ENCODE data around the gene AGFG1.
"Not testable (repeated sequence)": the region's sequence is repeated elsewhere in the genome, so short reads cannot be mapped to it uniquely, and the experiment has no call there.

Gene AGFG1

DNA sequence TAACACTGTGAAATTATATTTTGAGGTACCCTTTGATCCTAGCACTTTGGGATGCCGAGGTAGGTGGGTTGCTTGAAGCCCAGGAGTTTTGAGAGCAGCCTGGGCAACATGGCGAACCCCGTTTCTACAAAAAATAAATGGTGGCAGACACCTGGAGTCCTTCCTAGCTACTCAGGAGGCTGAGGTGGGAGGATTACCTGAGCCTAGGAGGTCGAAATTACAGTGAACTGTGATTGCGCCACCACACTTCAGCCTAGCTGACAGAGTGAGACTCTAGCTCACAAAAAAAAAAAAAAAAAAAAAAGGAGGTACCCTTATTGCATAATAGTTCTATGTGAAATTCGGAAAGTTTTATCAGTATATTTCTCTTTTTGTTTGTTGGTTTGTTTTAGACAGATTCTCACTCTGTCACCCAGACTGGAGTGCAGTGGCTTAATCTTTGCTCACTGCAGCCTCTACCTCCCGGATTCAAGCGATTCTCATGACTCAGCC is 67.6 kb downstream of the AGFG1 start:
- no peak for DNase-seq (ENCODE audit: low read depth)

DNA sequence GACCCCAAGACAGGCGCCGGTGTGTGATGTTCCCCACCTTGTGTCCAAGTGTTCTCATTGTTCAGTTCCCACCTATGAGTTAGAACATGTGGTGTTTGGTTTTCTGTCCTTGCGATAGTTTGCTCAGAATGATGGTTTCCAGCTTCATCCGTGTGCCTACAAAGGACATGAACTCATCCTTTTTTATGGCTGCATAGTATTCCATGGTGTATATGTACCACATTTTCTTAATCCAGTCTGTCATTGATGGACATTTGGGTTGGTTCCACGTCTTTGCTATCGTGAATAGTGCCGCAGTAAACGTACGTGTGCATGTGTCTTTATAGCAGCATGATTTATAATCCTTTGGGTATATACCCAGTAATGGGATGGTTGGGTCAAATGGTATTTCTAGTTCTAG is 68.4 kb downstream of the AGFG1 start:
- not testable (repeated sequence) for DNase-seq (ENCODE audit: low read depth)

DNA sequence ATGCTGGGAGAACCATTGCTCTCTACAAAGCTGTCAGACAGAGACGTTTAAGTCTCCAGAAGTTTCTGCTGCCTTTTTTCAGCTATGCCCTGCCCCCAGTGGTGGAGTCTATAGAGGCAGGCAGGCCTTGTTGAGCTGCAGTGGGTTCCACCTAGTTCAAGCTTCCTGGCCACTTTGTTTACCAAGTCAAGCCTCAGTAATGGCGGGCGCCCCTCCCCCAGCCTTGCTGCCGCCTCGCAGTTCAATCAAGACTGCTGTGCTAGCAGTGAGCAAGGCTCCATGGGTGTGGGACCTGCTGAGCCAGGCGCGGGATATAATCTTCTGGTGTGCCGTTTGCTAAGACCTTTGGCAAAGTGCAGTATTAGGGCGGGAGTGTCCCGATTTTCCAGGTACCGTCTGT is 74.0 kb downstream of the AGFG1 start:
- DNase-seq (ENCODE audit: low read depth): no peak

GRCh38 chr2:227551836-227552235 is 79.9 kb downstream of the AGFG1 start:
- DNase-seq (ENCODE audit: low read depth): no peak

DNA sequence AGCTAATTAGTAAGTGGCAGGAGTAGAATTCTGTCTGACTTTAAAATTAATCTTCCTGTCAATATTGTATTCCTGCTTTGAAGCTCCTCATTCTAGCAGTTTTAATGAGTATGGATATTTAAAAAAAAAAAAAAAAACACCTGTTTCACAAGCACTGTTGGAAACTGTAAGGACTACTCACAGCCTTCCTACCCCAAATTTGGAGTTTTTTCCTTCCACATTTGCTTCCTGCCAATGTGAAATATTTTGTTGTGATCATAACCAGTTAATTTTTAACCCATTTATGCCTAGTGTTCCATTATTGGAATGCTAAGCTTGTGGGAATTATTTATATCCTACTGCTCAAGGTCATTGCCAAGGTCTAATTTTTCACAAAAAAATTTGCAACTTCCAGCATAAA is 90.6 kb downstream of the AGFG1 start:
- DNase-seq (ENCODE audit: low read depth): no peak

DNA sequence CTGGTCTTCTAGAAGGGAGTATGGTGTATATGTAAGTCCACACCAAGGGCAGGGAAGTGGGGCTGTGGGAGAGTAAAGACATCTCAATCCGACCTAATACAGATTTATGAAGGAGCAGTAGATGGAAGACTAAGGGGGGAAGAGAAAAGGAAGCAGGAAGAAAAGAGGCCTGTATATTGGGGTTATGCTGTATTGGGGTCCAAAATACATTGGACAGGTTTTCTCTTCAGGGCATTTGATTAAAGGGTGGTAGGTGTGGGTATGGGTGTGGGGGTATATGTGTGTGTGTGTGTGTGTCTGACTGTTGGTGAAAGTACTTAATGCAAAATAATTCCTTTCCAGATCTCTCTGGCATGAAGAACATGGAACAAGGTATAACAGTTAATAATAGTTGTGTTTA is 93.1 kb downstream of the AGFG1 start:
- no peak for DNase-seq (ENCODE audit: low read depth)

GRCh38 chr2:227566012-227566411 is 94.1 kb downstream of the AGFG1 start:
- DNase-seq (ENCODE audit: low read depth): no peak

DNA sequence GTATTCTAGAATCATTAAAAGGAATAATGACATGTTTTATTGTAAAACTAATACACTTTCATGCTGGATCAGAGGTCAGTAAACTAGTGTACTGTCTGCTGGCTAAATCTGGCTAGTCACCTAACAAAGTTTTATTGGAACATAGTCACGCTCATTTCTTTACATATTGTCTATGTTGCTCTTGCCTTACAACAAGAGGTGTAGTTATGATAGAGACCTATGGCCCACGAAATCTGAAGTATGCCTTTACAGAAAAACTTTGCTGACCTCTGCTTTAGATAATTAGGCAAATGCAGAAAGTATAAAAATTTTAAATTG is 96.9 kb downstream of the AGFG1 start:
- DNase-seq (ENCODE audit: low read depth): no peak

DNA sequence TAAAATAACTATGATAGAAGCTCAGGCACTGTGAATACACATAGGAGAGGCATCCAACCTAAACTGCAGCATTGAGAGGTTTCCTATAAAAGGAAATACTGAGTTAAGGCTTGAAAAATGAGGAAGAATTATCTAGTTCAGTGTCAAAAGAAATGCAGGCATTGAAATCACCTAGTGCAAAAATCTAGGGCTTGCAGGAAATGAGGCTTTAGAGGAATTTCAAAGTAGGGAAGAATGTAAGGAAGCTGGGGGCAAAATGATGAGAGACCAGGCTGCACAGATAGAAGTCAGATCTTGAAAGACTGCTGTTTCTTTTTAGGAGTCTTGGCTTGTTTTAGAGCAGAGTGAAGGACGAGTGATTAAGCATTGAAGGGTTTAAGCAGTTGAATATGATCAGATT is 98.7 kb downstream of the AGFG1 start:
- DNase-seq (ENCODE audit: low read depth): no peak

GRCh38 chr2:227576110-227576509 is 104.2 kb downstream of the AGFG1 start:
- DNase-seq (ENCODE audit: low read depth): no peak

- no peak for DNase-seq (ENCODE audit: low read depth)
These were observed 104.9 kb downstream of the AGFG1 start for GRCh38 chr2:227576812-227577211.

DNA sequence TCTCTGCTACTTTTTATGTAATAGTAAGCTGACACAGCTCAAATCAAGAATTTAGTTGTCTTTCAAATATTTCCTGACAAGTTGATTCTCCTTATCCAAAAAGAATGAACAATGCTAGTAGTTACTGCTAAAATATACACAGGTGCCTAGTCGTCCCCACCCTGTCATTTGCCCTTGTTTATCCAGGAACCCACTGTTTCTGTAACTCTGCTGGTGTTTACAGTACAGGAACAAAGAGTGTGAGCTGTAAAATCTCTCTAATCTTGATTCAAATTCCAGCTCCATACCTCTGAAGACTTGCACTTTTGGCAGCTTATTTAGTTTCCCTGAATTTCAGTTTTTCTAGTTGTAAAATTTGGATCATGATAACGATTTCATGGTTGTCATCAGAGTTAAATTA is 105.6 kb downstream of the AGFG1 start:
- DNase-seq (ENCODE audit: low read depth): no peak

DNA sequence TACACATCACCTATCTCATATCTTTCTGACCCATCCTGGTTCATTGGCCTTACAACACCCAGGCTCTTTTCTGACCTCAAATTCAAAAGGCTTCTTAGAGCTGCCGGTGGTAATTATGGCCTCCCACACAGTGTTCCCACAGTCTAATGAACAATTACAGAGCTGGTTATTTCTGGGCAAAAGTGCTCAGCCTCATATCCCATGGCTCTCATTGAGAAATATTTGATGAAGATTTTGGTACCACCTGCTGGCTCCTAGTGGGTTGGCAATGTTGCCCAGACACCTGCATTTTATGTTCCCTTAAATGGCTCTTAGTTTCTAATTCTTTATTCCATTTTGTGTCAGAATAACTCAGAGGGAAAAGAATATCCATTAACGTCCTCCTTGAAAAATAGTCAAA is 106.7 kb downstream of the AGFG1 start:
- DNase-seq (ENCODE audit: low read depth): no peak

- DNase-seq (ENCODE audit: low read depth): no peak
These were observed 107.8 kb downstream of the AGFG1 start for GRCh38 chr2:227579791-227580190.

DNA sequence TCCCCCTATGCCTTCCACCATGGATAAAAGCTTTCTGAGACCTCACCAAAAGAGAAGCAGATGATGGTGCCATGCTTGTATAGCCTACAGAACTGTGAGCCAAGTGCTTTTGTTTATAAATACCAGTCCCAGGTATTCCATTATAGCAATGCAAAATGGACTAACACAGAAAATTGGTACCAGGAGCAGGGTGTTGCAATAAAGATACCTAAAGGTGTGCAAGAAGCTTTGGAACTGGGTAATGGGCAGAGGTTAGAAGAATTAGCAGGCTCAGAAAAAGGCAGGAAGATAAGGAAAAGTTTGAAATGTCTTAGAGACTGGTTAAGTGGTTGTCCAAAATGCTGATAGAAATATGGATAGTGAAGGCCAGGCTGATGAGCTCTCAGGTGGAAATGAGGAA is 110.4 kb downstream of the AGFG1 start:
- no peak for DNase-seq (ENCODE audit: low read depth)

DNA sequence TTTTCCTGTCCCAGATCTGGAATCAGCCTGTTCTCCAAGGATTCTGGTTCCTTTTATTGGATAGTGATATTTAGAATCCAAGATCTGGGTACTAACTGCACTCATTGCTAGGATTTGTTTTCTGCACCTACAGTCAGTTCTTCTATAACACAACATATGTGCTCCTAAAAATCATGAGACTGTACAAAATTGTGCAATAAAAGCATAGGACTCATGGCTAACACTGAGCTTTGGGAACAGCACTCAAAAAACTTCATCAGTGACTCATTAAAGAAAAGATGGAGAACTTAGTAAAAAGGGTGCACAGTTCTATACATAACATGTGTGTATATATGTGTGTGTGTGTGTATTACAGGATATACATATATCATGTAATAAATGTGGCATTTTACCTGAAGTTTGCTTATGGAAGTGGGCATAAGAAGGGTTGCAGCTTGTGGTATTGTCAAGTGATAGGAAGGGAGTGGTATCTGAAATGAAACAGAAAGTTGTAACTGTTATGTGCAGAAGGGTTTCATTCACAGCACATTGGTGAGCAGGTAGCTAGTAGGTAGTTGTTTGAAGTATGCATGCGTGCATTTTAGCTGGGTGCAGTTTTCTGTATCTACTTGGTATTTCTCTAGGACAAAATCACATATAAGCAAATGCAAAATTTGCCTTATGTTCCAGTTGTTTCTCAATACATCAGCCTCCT is 120.9 kb downstream of the AGFG1 start:
- no peak for DNase-seq (ENCODE audit: low read depth)

- DNase-seq (ENCODE audit: low read depth): no peak
These were observed 123.8 kb downstream of the AGFG1 start for GRCh38 chr2:227595797-227596196.

DNA sequence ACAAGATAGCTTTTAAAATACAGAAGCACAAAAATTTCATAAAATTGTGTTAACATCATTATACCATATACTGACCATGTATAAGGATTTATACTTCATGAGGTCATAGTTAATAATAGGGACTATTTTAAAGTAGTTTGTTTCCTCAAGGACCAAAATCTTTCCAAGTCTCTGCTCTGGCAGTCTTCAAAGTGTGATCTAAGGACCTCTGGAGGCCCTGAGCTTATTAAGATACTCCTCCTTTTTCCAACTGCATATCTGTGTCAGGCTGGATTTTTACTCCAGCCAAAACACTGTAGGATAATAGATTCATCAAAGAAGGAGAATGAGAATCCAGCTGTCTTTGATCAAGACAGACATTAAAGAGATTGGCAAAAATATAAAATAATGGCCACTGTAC is 125.1 kb downstream of the AGFG1 start:
- DNase-seq (ENCODE audit: low read depth): no peak

- no peak for DNase-seq (ENCODE audit: low read depth)
These were observed 126.0 kb downstream of the AGFG1 start for GRCh38 chr2:227597998-227598397.

DNA sequence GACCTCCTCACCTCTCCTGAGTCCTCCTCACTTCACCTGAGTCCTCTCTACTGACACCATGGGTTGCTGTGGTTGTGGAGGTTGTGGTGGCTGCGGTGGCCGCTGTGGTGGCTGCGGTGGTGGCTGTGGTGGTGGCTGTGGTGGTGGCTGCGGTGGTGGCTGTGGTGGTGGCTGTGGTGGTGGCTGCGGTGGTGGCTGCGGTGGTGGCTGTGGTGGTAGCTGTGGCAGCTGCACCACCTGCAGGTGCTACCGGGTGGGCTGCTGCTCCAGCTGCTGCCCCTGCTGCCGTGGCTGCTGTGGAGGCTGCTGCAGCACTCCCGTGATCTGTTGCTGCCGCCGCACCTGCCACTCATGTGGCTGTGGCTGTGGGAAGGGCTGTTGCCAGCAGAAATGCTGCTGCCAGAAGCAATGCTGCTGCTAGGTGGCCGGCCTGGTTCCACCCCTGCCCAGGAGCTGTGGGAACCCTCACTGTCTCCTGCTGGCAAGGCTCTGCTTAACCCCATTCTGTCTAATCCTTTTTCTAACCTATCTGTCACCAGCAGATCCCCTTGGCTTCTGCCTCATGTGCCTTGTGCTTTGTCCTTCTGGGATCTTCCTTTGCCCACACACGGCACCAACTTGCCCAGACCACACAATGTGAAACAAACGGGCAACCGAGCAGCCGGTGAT is 127.0 kb downstream of the AGFG1 start, which contains the start of gene SCYGR2:
Gene SCYGR2 (plus strand): TSS at position 59 of the 669 bp plus-strand sequence. CDS start 0 bp downstream, at position 59.
- not testable (repeated sequence) for DNase-seq (ENCODE audit: low read depth)

GRCh38 chr2:227602358-227602757 is 130.4 kb downstream of the AGFG1 start:
- DNase-seq (ENCODE audit: low read depth): no peak

- DNase-seq (ENCODE audit: low read depth): no peak
These were observed 134.5 kb downstream of the AGFG1 start for GRCh38 chr2:227606476-227606875.

DNA sequence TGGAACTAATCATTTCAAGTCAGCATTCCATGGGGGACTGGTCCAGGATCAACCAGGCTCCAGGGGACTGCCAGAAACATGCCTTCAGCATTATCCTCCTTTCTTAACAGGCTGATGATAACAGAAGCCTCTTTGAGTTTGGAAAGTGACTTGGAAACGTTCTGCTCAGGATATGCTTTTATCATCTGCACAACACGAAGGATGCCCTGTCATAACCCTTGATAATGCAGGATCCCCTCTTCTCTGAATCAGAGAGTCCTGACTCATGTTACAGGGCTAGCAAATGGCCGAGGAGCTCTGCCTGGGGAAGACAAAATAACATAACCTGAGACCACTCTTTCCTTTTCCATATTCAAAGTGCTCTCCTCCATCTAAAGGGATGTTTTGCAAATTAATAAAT is 136.0 kb downstream of the AGFG1 start:
- no peak for DNase-seq (ENCODE audit: low read depth)

Measured in stimulated activated CD8-positive, alpha-beta memory T cell treated with anti-CD3 and anti-CD28 coated beads, Interleukin-7, amount 100 ng/mL, for 24 hours (primary cell).